Measurements from ENCODE around the gene TEX22.

The TEX22 gene

GRCh38 chr14:105449276-105450122 is 51.2 kb downstream of the TEX22 start:
- Histone ChIP-seq H3K4me3 (ENCODE audit: low read length) (no peak overlapping the region), H3K27ac (ENCODE audit: low read length) (no peak overlapping the region), H3K4me1 (ENCODE audit: control insufficient read depth, insufficient read depth, low read length) (no peaks in the 10 kb centered on the region; the same call in 1 of the 2 replicates), H3K9me3 (ENCODE audit: control insufficient read depth, insufficient read depth, low read length) (no peaks in the 10 kb centered on the region), H3K36me3 (ENCODE audit: control insufficient read depth, insufficient read depth, low read length) (peaks cover 46% of the 10 kb centered on the region), H3K27me3 (ENCODE audit: control insufficient read depth, insufficient read depth, low read length) (no peaks in the 10 kb centered on the region)
- no CpG with 5 or more reads among the region's 47 CpGs for WGBS (ENCODE audit: insufficient coverage, insufficient read length)
- no peak for DNase-seq (ENCODE audit: low read depth, low spot score)

- Histone ChIP-seq H3K36me3 (ENCODE audit: control insufficient read depth, insufficient read depth, low read length) (peaks cover 46% of the 10 kb centered on the region), H3K9me3 (ENCODE audit: control insufficient read depth, insufficient read depth, low read length) (no peaks in the 10 kb centered on the region), H3K27me3 (ENCODE audit: control insufficient read depth, insufficient read depth, low read length) (no peaks in the 10 kb centered on the region), H3K27ac (ENCODE audit: low read length) (no peak overlapping the region), H3K4me1 (ENCODE audit: control insufficient read depth, insufficient read depth, low read length) (no peaks in the 10 kb centered on the region; the same call in 1 of the 2 replicates), H3K4me3 (ENCODE audit: low read length) (no peak overlapping the region)
- DNase-seq (ENCODE audit: low read depth, low spot score): no peak
- no CpG with 5 or more reads among the region's 22 CpGs for WGBS (ENCODE audit: insufficient coverage, insufficient read length)
Measured at GRCh38 chr14:105450123-105450505, 51.8 kb downstream of the TEX22 start.

- Histone ChIP-seq H3K27ac (ENCODE audit: low read length) (no peak overlapping the region), H3K4me1 (ENCODE audit: control insufficient read depth, insufficient read depth, low read length) (no peaks in the 10 kb centered on the region; the same call in 1 of the 2 replicates), H3K4me3 (ENCODE audit: low read length) (no peak overlapping the region), H3K27me3 (ENCODE audit: control insufficient read depth, insufficient read depth, low read length) (no peaks in the 10 kb centered on the region), H3K9me3 (ENCODE audit: control insufficient read depth, insufficient read depth, low read length) (no peaks in the 10 kb centered on the region), H3K36me3 (ENCODE audit: control insufficient read depth, insufficient read depth, low read length) (peaks cover 52% of the 10 kb centered on the region)
- DNase-seq (ENCODE audit: low read depth, low spot score): no peak
- WGBS (ENCODE audit: insufficient coverage, insufficient read length): no CpG with 5 or more reads among the region's 29 CpGs
Measured at GRCh38 chr14:105450864-105451720, 52.8 kb downstream of the TEX22 start.

- no CpG with 5 or more reads among the region's 14 CpGs for WGBS (ENCODE audit: insufficient coverage, insufficient read length)
- Histone ChIP-seq H3K4me1 (ENCODE audit: control insufficient read depth, insufficient read depth, low read length) (no peaks in the 10 kb centered on the region; the same call in 1 of the 2 replicates), H3K36me3 (ENCODE audit: control insufficient read depth, insufficient read depth, low read length) (peaks cover 64% of the 10 kb centered on the region), H3K27me3 (ENCODE audit: control insufficient read depth, insufficient read depth, low read length) (no peaks in the 10 kb centered on the region), H3K27ac (ENCODE audit: low read length) (no peak overlapping the region), H3K9me3 (ENCODE audit: control insufficient read depth, insufficient read depth, low read length) (no peaks in the 10 kb centered on the region), H3K4me3 (ENCODE audit: low read length) (no peak overlapping the region)
- DNase-seq (ENCODE audit: low read depth, low spot score): no peak
Measured at GRCh38 chr14:105452963-105453362, 54.6 kb downstream of the TEX22 start.

- no peaks in the 10 kb centered on the region for H3K27me3 ChIP-seq (ENCODE audit: control insufficient read depth, insufficient read depth, low read length)
- no CpG with 5 or more reads among the region's 14 CpGs for WGBS (ENCODE audit: insufficient coverage, insufficient read length)
- no peak for DNase-seq (ENCODE audit: low read depth, low spot score)
- H3K9me3 ChIP-seq (ENCODE audit: control insufficient read depth, insufficient read depth, low read length): no peaks in the 10 kb centered on the region
- no peak overlapping the region for H3K4me3 ChIP-seq (ENCODE audit: low read length)
- no peak overlapping the region for H3K27ac ChIP-seq (ENCODE audit: low read length)
- no peaks in the 10 kb centered on the region for H3K4me1 ChIP-seq (ENCODE audit: control insufficient read depth, insufficient read depth, low read length)
- H3K36me3 ChIP-seq (ENCODE audit: control insufficient read depth, insufficient read depth, low read length): peaks cover 65% of the 10 kb centered on the region
Measured at GRCh38 chr14:105453847-105454246, 55.5 kb downstream of the TEX22 start.

- no peak for DNase-seq (ENCODE audit: low read depth, low spot score)
- H3K27ac ChIP-seq (ENCODE audit: low read length): no peak overlapping the region
- no peaks in the 10 kb centered on the region for H3K27me3 ChIP-seq (ENCODE audit: control insufficient read depth, insufficient read depth, low read length)
- no CpG with 5 or more reads among the region's 22 CpGs for WGBS (ENCODE audit: insufficient coverage, insufficient read length)
- H3K9me3 ChIP-seq (ENCODE audit: control insufficient read depth, insufficient read depth, low read length): no peaks in the 10 kb centered on the region
- peaks cover 58% of the 10 kb centered on the region for H3K36me3 ChIP-seq (ENCODE audit: control insufficient read depth, insufficient read depth, low read length)
- no peaks in the 10 kb centered on the region; the same call in 1 of the 2 replicates for H3K4me1 ChIP-seq (ENCODE audit: control insufficient read depth, insufficient read depth, low read length)
- H3K4me3 ChIP-seq (ENCODE audit: low read length): no peak overlapping the region
Measured at GRCh38 chr14:105455086-105455640, 56.8 kb downstream of the TEX22 start.

- H3K9me3 ChIP-seq (ENCODE audit: control insufficient read depth, insufficient read depth, low read length): no peaks in the 10 kb centered on the region
- H3K36me3 ChIP-seq (ENCODE audit: control insufficient read depth, insufficient read depth, low read length): peaks cover 58% of the 10 kb centered on the region
- no peak overlapping the region for H3K27ac ChIP-seq (ENCODE audit: low read length)
- no peak overlapping the region for H3K4me3 ChIP-seq (ENCODE audit: low read length)
- DNase-seq (ENCODE audit: low read depth, low spot score): no peak
- no peaks in the 10 kb centered on the region; the same call in 1 of the 2 replicates for H3K4me1 ChIP-seq (ENCODE audit: control insufficient read depth, insufficient read depth, low read length)
- no CpG with 5 or more reads among the region's 22 CpGs for WGBS (ENCODE audit: insufficient coverage, insufficient read length)
- H3K27me3 ChIP-seq (ENCODE audit: control insufficient read depth, insufficient read depth, low read length): no peaks in the 10 kb centered on the region
Measured at GRCh38 chr14:105455766-105456660, 57.7 kb downstream of the TEX22 start.

- no peaks in the 10 kb centered on the region; the same call in 1 of the 2 replicates for H3K4me1 ChIP-seq (ENCODE audit: control insufficient read depth, insufficient read depth, low read length)
- no peak for DNase-seq (ENCODE audit: low read depth, low spot score)
- no CpG with 5 or more reads among the region's 22 CpGs for WGBS (ENCODE audit: insufficient coverage, insufficient read length)
- no peak overlapping the region for H3K4me3 ChIP-seq (ENCODE audit: low read length)
- H3K9me3 ChIP-seq (ENCODE audit: control insufficient read depth, insufficient read depth, low read length): no peaks in the 10 kb centered on the region
- no peak overlapping the region for H3K27ac ChIP-seq (ENCODE audit: low read length)
- peaks cover 57% of the 10 kb centered on the region for H3K36me3 ChIP-seq (ENCODE audit: control insufficient read depth, insufficient read depth, low read length)
- no peaks in the 10 kb centered on the region for H3K27me3 ChIP-seq (ENCODE audit: control insufficient read depth, insufficient read depth, low read length)
Measured at GRCh38 chr14:105456736-105457617, 58.6 kb downstream of the TEX22 start.

- no peak for DNase-seq (ENCODE audit: low read depth, low spot score)
- no peaks in the 10 kb centered on the region for H3K9me3 ChIP-seq (ENCODE audit: control insufficient read depth, insufficient read depth, low read length)
- no CpG with 5 or more reads among the region's 18 CpGs for WGBS (ENCODE audit: insufficient coverage, insufficient read length)
- no peaks in the 10 kb centered on the region; the same call in 1 of the 2 replicates for H3K4me1 ChIP-seq (ENCODE audit: control insufficient read depth, insufficient read depth, low read length)
- no peaks in the 10 kb centered on the region for H3K27me3 ChIP-seq (ENCODE audit: control insufficient read depth, insufficient read depth, low read length)
- no peak overlapping the region for H3K27ac ChIP-seq (ENCODE audit: low read length)
- peaks cover 53% of the 10 kb centered on the region for H3K36me3 ChIP-seq (ENCODE audit: control insufficient read depth, insufficient read depth, low read length)
- H3K4me3 ChIP-seq (ENCODE audit: low read length): no peak overlapping the region
Measured at GRCh38 chr14:105458010-105458409, 59.7 kb downstream of the TEX22 start.

Data from iPS DF 6.9 (cell line).